WTC11 (cell line): ENCODE results near the gene RYR2. TPM values are rescaled to one million over a fixed set of nuclear protein-coding genes. Genes with fewer than 3 reads are reported as not detected.

ENCODE experiments used
- ATAC-seq: fragments of 200-7000 bp; cut with Tn5 transposase; 2 replicates; pipeline ENCODE4 v1.10.0; 2021; ENCODE audit warnings: mild to moderate bottlenecking, moderate library complexity
- CTCF ChIA-PET: fragments of 300-600 bp; sonication (Branson Sonifier 250); formaldehyde crosslinking; loops from one replicate; lab custom pipeline; 2021; ENCODE audit warnings: antibody characterized with exemption; lab: Charles Lee
- POLR2A ChIA-PET: fragments of 350-600 bp; sonication (Branson Sonifier 250); formaldehyde crosslinking; loops from one replicate; lab custom pipeline; 2021; ENCODE audit warnings: antibody characterized with exemption; lab: Charles Lee
- DNase-seq: peaks from one replicate; pipeline ENCODE4 v3.0.0; 2021; ENCODE audit warnings: low spot score
- H3K27ac Mint-ChIP-seq: 2 replicates; pipeline ENCODE4 v1.8.0; 2021; ENCODE audit warnings: mixed read lengths
- H3K27me3 Mint-ChIP-seq: 2 replicates; pipeline ENCODE4 v1.8.0; 2021; ENCODE audit warnings: low read depth, mild to moderate bottlenecking, moderate library complexity, mixed read lengths
- H3K36me3 Mint-ChIP-seq: 2 replicates; pipeline ENCODE4 v1.8.0; 2021; ENCODE audit warnings: mixed read lengths
- H3K4me1 Mint-ChIP-seq: 2 replicates; pipeline ENCODE4 v1.8.0; 2022; ENCODE audit warnings: mixed read lengths
- H3K4me3 Mint-ChIP-seq: 2 replicates; pipeline ENCODE4 v1.8.0; 2021; ENCODE audit warnings: mild to moderate bottlenecking, moderate library complexity, mixed read lengths
- H3K9me3 Mint-ChIP-seq: 2 replicates; pipeline ENCODE4 v1.8.0; 2021; ENCODE audit warnings: mixed read lengths
- CBFB ChIP-seq: sonication (generic); formaldehyde crosslinking; IDR thresholded peaks from 2 replicates; pipeline ENCODE4 v1.8.1; 2022; ENCODE audit warnings: mild to moderate bottlenecking, low read depth, missing genetic modification reagents
- FOXJ3 ChIP-seq: sonication (generic); formaldehyde crosslinking; IDR thresholded peaks from 2 replicates; pipeline ENCODE4 v1.9.0; 2021; ENCODE audit warnings: missing genetic modification reagents, mild to moderate bottlenecking, borderline replicate concordance
- FOXK1 ChIP-seq: sonication (generic); formaldehyde crosslinking; IDR thresholded peaks from 2 replicates; pipeline ENCODE4 v1.8.0; 2022; ENCODE audit warnings: mild to moderate bottlenecking, moderate library complexity, missing genetic modification reagents
- GRHL2 ChIP-seq: fragments of 250-450 bp; sonication (Bioruptor Pico); IDR thresholded peaks from 2 replicates; pipeline ENCODE4 v1.8.0; 2022; ENCODE audit warnings: mild to moderate bottlenecking, moderate library complexity; ENCODE audit not compliant: insufficient replicate concordance, severe bottlenecking
- MYBL2 ChIP-seq: sonication (generic); formaldehyde crosslinking; IDR thresholded peaks from 2 replicates; pipeline ENCODE4 v1.8.1; 2023; ENCODE audit warnings: mild to moderate bottlenecking, moderate library complexity, missing genetic modification reagents
- PRRX2 ChIP-seq: fragments of 250-450 bp; sonication (Bioruptor Pico); IDR thresholded peaks from 2 replicates; pipeline ENCODE4 v1.8.0; 2021; ENCODE audit warnings: mild to moderate bottlenecking
- total RNA-seq: library from RNA; stranded (reverse); gene quantifications from 3 replicates; pipeline ENCODE4 v1.2.3, GENCODE V29; 2021
- TF ChIP-seq, protein P1 (sequence below): sonication (generic); formaldehyde crosslinking; conservative IDR thresholded peaks from 2 replicates; pipeline ENCODE4 v1.8.1; 2023; ENCODE audit warnings: mild to moderate bottlenecking, low read depth, missing genetic modification reagents, moderate library complexity
- TF ChIP-seq, protein P2 (sequence below): fragments of 200-600 bp; IDR thresholded peaks from 2 replicates; pipeline ENCODE4 v1.8.0; 2022; ENCODE audit warnings: antibody characterized with exemption
- TF ChIP-seq, protein P3 (sequence below): fragments of 250-450 bp; sonication (Bioruptor Pico); IDR thresholded peaks from 2 replicates; pipeline ENCODE4 v1.9.0; 2021; ENCODE audit warnings: mild to moderate bottlenecking
- TF ChIP-seq, protein P4 (sequence below): fragments of 250-450 bp; sonication (Bioruptor Pico); IDR thresholded peaks from 2 replicates; pipeline ENCODE4 v1.9.0; 2021; ENCODE audit warnings: mild to moderate bottlenecking, borderline replicate concordance

Gene RYR2
- total RNA-seq, 1 experiment from 2014 or later: 7.9 TPM

DNA sequence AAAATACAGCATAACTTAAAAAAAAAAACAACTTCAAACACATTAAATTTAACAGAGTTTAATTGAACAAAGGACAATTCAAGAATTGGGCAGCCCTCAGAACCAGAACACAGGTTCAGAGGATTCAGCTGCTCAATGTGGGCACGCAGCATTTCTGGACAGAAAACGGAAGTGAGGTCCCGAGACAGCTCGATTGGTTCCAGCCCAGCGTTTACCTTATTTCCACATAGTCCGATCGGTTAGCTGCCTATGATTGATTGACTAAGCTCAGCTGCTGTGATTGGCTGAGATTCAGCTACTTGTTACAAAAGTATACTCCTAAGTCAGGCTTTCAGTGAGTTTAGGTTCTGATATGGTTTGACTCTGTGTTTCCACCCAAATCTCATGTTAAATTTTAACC lies 815.5 kb downstream of the RYR2 start (continued):
- TF ChIP-seq, protein P1, sequence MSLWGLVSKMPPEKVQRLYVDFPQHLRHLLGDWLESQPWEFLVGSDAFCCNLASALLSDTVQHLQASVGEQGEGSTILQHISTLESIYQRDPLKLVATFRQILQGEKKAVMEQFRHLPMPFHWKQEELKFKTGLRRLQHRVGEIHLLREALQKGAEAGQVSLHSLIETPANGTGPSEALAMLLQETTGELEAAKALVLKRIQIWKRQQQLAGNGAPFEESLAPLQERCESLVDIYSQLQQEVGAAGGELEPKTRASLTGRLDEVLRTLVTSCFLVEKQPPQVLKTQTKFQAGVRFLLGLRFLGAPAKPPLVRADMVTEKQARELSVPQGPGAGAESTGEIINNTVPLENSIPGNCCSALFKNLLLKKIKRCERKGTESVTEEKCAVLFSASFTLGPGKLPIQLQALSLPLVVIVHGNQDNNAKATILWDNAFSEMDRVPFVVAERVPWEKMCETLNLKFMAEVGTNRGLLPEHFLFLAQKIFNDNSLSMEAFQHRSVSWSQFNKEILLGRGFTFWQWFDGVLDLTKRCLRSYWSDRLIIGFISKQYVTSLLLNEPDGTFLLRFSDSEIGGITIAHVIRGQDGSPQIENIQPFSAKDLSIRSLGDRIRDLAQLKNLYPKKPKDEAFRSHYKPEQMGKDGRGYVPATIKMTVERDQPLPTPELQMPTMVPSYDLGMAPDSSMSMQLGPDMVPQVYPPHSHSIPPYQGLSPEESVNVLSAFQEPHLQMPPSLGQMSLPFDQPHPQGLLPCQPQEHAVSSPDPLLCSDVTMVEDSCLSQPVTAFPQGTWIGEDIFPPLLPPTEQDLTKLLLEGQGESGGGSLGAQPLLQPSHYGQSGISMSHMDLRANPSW (CRISPR knock-in tag): no peak
- TF ChIP-seq PRRX2: no peak
- TF ChIP-seq, protein P2, sequence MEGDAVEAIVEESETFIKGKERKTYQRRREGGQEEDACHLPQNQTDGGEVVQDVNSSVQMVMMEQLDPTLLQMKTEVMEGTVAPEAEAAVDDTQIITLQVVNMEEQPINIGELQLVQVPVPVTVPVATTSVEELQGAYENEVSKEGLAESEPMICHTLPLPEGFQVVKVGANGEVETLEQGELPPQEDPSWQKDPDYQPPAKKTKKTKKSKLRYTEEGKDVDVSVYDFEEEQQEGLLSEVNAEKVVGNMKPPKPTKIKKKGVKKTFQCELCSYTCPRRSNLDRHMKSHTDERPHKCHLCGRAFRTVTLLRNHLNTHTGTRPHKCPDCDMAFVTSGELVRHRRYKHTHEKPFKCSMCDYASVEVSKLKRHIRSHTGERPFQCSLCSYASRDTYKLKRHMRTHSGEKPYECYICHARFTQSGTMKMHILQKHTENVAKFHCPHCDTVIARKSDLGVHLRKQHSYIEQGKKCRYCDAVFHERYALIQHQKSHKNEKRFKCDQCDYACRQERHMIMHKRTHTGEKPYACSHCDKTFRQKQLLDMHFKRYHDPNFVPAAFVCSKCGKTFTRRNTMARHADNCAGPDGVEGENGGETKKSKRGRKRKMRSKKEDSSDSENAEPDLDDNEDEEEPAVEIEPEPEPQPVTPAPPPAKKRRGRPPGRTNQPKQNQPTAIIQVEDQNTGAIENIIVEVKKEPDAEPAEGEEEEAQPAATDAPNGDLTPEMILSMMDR: no peak
- TF ChIP-seq, all 79 proteins: peak for 0

DNA sequence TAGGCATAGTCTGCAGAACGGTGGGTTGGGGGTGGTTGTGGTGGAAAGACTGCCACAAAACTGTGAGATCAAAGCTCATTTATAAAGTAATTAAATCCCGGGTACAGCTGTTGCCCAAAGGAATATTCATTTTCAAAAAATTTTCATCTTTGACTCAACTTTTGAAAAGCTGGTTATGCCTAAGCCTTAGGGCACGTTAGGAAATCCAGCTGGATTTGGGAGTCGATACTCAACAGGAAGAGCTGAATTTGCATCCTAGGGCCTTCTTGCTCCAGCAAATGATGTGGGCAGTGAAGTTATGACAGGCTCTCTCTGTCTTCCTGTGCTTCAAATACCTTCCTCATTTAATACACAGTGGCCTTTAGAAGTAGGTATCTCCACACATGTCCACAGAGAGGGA lies 817.0 kb downstream of the RYR2 start:
- Mint-ChIP-seq H3K9me3 (peaks cover 10% of the 10 kb centered on the region), H3K27me3 (peaks cover 2% of the 10 kb centered on the region; the same call in 1 of the 2 replicates), H3K27ac (no peak overlapping the region; the same call in 1 of the 2 replicates), H3K4me1 (peaks cover 25% of the 10 kb centered on the region), H3K36me3 (peaks cover 6% of the 10 kb centered on the region), H3K4me3 (no peak overlapping the region)
- ChIA-PET CTCF (interaction anchor here (1.0 to 2.1 kb wide), 3 partner anchors 8 to 59 kb away, joined by 3 to 5 read pairs (median 3); no protein-coding TSS in a partner anchor), POLR2A (interaction anchor here (0.5 kb wide), 1 partner anchor 371 kb away, joined by 3 read pairs; no protein-coding TSS in a partner anchor)
- ATAC-seq (no peak), DNase-seq (no peak)
- TF ChIP-seq CBFB (CRISPR knock-in tag): no peak
- no peak for TF ChIP-seq FOXK1 (CRISPR knock-in tag)
- TF ChIP-seq GRHL2 (CRISPR knock-in tag): no peak

DNA sequence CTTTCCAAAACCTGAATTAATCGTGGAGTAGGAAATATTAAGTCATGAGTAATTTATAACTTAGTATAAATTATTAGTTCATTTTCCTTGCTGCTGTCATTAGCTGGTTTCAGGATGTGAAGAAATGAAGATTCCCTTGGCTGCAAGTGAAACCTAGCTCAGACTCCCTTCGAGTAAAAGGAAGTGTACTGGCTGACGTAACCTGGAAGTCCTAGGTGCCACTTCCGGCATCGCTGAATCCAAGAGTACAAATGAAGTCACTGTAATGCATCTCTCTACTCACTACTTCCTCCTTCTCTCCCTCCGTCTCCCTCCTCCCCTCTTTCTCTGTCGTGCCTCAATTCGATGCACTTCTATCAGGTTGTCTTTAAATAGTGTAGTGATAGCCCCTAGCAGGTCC lies 820.0 kb downstream of the RYR2 start:
- ATAC-seq (no peak), DNase-seq (no peak)
- Mint-ChIP-seq H3K27me3 (peaks cover 16% of the 10 kb centered on the region), H3K4me3 (no peak overlapping the region), H3K27ac (no peak overlapping the region), H3K36me3 (no peaks in the 10 kb centered on the region; the same call in 1 of the 2 replicates), H3K9me3 (no peaks in the 10 kb centered on the region), H3K4me1 (peaks cover 27% of the 10 kb centered on the region)
- POLR2A ChIA-PET: no interaction called here
- TF ChIP-seq FOXJ3 (CRISPR knock-in tag): no peak
- TF ChIP-seq, protein P3, sequence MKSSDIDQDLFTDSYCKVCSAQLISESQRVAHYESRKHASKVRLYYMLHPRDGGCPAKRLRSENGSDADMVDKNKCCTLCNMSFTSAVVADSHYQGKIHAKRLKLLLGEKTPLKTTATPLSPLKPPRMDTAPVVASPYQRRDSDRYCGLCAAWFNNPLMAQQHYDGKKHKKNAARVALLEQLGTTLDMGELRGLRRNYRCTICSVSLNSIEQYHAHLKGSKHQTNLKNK (CRISPR knock-in tag): no peak
- CTCF ChIA-PET: interaction anchor here (5.2 kb wide), 1 partner anchor 9 kb away, joined by 77 read pairs; no protein-coding TSS in a partner anchor

DNA sequence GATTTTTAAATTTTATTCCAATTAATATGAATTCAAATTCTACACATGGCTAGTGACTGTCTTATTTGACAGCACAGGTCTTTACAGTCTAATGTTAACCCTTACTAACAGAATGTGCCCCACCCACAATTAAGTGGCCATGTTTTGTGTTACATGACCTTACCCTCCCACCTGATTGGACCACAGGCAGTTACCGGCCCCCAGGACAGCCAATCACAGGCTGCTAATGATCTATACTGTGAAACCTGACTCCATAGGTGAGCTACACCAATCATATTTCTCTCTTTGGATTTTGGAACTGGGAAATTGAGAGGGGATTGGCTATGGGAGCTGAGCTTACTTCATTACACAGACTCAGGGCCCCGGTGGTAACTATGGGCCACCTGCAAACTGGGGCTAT lies 821.2 kb downstream of the RYR2 start:
- POLR2A ChIA-PET: no interaction called here
- TF ChIP-seq, protein P4, sequence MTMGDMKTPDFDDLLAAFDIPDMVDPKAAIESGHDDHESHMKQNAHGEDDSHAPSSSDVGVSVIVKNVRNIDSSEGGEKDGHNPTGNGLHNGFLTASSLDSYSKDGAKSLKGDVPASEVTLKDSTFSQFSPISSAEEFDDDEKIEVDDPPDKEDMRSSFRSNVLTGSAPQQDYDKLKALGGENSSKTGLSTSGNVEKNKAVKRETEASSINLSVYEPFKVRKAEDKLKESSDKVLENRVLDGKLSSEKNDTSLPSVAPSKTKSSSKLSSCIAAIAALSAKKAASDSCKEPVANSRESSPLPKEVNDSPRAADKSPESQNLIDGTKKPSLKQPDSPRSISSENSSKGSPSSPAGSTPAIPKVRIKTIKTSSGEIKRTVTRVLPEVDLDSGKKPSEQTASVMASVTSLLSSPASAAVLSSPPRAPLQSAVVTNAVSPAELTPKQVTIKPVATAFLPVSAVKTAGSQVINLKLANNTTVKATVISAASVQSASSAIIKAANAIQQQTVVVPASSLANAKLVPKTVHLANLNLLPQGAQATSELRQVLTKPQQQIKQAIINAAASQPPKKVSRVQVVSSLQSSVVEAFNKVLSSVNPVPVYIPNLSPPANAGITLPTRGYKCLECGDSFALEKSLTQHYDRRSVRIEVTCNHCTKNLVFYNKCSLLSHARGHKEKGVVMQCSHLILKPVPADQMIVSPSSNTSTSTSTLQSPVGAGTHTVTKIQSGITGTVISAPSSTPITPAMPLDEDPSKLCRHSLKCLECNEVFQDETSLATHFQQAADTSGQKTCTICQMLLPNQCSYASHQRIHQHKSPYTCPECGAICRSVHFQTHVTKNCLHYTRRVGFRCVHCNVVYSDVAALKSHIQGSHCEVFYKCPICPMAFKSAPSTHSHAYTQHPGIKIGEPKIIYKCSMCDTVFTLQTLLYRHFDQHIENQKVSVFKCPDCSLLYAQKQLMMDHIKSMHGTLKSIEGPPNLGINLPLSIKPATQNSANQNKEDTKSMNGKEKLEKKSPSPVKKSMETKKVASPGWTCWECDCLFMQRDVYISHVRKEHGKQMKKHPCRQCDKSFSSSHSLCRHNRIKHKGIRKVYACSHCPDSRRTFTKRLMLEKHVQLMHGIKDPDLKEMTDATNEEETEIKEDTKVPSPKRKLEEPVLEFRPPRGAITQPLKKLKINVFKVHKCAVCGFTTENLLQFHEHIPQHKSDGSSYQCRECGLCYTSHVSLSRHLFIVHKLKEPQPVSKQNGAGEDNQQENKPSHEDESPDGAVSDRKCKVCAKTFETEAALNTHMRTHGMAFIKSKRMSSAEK (CRISPR knock-in tag): no peak
- TF ChIP-seq MYBL2 (CRISPR knock-in tag) (no peak), GRHL2 (CRISPR knock-in tag) (no peak)
- TF ChIP-seq, all 79 proteins: peak for 0
- DNase-seq: no peak
- no peak overlapping the region for H3K27ac Mint-ChIP-seq
- H3K36me3 Mint-ChIP-seq: no peaks in the 10 kb centered on the region; the same call in 1 of the 2 replicates
- ATAC-seq: no peak
- peaks cover 14% of the 10 kb centered on the region for H3K27me3 Mint-ChIP-seq
- H3K4me3 Mint-ChIP-seq: no peak overlapping the region
- H3K4me1 Mint-ChIP-seq: peaks cover 34% of the 10 kb centered on the region
- H3K9me3 Mint-ChIP-seq: no peaks in the 10 kb centered on the region
- CTCF ChIA-PET: interaction anchor here (0.9 to 5.2 kb wide), 11 partner anchors 10 to 617 kb away, joined by 4 to 77 read pairs (median 6); no protein-coding TSS in a partner anchor
